ENCODE data around the gene MICAL2.

- no peak for TF ChIP-seq CAMTA2 (CRISPR knock-in tag; IDR thresholded peaks at IDR 0.05; ENCODE audit: borderline replicate concordance)
- no peak for TF ChIP-seq ERF (CRISPR knock-in tag; IDR thresholded peaks at IDR 0.05)
- TF ChIP-seq, protein P1, sequence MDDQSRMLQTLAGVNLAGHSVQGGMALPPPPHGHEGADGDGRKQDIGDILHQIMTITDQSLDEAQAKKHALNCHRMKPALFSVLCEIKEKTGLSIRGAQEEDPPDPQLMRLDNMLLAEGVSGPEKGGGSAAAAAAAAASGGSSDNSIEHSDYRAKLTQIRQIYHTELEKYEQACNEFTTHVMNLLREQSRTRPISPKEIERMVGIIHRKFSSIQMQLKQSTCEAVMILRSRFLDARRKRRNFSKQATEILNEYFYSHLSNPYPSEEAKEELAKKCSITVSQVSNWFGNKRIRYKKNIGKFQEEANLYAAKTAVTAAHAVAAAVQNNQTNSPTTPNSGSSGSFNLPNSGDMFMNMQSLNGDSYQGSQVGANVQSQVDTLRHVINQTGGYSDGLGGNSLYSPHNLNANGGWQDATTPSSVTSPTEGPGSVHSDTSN (CRISPR knock-in tag; IDR thresholded peaks at IDR 0.05; ENCODE audit: borderline replicate concordance) = no peak
- TF ChIP-seq SMAD3 (CRISPR knock-in tag; IDR thresholded peaks at IDR 0.05) = no peak
- TF ChIP-seq, protein P2, sequence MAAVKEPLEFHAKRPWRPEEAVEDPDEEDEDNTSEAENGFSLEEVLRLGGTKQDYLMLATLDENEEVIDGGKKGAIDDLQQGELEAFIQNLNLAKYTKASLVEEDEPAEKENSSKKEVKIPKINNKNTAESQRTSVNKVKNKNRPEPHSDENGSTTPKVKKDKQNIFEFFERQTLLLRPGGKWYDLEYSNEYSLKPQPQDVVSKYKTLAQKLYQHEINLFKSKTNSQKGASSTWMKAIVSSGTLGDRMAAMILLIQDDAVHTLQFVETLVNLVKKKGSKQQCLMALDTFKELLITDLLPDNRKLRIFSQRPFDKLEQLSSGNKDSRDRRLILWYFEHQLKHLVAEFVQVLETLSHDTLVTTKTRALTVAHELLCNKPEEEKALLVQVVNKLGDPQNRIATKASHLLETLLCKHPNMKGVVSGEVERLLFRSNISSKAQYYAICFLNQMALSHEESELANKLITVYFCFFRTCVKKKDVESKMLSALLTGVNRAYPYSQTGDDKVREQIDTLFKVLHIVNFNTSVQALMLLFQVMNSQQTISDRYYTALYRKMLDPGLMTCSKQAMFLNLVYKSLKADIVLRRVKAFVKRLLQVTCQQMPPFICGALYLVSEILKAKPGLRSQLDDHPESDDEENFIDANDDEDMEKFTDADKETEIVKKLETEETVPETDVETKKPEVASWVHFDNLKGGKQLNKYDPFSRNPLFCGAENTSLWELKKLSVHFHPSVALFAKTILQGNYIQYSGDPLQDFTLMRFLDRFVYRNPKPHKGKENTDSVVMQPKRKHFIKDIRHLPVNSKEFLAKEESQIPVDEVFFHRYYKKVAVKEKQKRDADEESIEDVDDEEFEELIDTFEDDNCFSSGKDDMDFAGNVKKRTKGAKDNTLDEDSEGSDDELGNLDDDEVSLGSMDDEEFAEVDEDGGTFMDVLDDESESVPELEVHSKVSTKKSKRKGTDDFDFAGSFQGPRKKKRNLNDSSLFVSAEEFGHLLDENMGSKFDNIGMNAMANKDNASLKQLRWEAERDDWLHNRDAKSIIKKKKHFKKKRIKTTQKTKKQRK (IDR thresholded peaks at IDR 0.05; ENCODE audit: low read length) = no peak
- TF ChIP-seq ZNF260 (CRISPR knock-in tag; IDR thresholded peaks at IDR 0.05; ENCODE audit: borderline replicate concordance, low read depth) = no peak
Measured at GRCh38 chr11:12209096-12209495, 98.7 kb downstream of the MICAL2 start.
